Measurements from ENCODE around the gene ARFGAP1.

Gene ARFGAP1

GRCh38 chr20:63330084-63330760, 57.6 kb downstream of the ARFGAP1 start:
- Histone ChIP-seq H3K27me3 (ENCODE audit: control insufficient read depth, low read length) (no peaks in the 10 kb centered on the region), H3K36me3 (ENCODE audit: control insufficient read depth, low read length) (no peaks in the 10 kb centered on the region), H3F3A (ENCODE audit: control insufficient read depth, insufficient read depth) (peaks cover 14% of the 10 kb centered on the region), H3K27ac (ENCODE audit: low read depth, low read length) (no peak overlapping the region), H3K4me3 (ENCODE audit: low read length) (no peak overlapping the region), H3K79me2 (ENCODE audit: control insufficient read depth, low read length) (no peaks in the 10 kb centered on the region), H3K4me2 (ENCODE audit: low read length) (no peak overlapping the region), H4K20me1 (ENCODE audit: control insufficient read depth, insufficient read depth, low read depth, low read length) (no peaks in the 10 kb centered on the region), H3K4me1 (ENCODE audit: control insufficient read depth, low read length) (peaks cover 21% of the 10 kb centered on the region), H3K9me3 (ENCODE audit: control insufficient read depth, insufficient read depth, low read length) (peaks cover 14% of the 10 kb centered on the region; the same call in 1 of the 2 replicates), H3K9me2 (replicated peaks; ENCODE audit: control insufficient read depth, low read length) (no peaks in the 10 kb centered on the region)
- no peak for TF ChIP-seq EZH2phosphoT487 (IDR thresholded peaks at IDR 0.05; ENCODE audit: borderline replicate concordance, low read length)
- no peak for TF ChIP-seq CTCF (IDR thresholded peaks at IDR 0.05; ENCODE audit: low read depth, low read length, poor library complexity, severe bottlenecking)

GRCh38 chr20:63330940-63331339, 58.3 kb downstream of the ARFGAP1 start:
- no peaks in the 10 kb centered on the region for H4K20me1 ChIP-seq (ENCODE audit: control insufficient read depth, insufficient read depth, low read depth, low read length)
- no peak overlapping the region for H3K4me2 ChIP-seq (ENCODE audit: low read length)
- peaks cover 14% of the 10 kb centered on the region for H3F3A ChIP-seq (ENCODE audit: control insufficient read depth, insufficient read depth)
- peaks cover 13% of the 10 kb centered on the region; the same call in 1 of the 2 replicates for H3K9me3 ChIP-seq (ENCODE audit: control insufficient read depth, insufficient read depth, low read length)
- no peak for TF ChIP-seq CTCF (IDR thresholded peaks at IDR 0.05; ENCODE audit: low read depth, low read length, poor library complexity, severe bottlenecking)
- TF ChIP-seq EZH2phosphoT487 (IDR thresholded peaks at IDR 0.05; ENCODE audit: borderline replicate concordance, low read length): no peak
- H3K4me1 ChIP-seq (ENCODE audit: control insufficient read depth, low read length): peaks cover 14% of the 10 kb centered on the region
- no peak overlapping the region for H3K27ac ChIP-seq (ENCODE audit: low read depth, low read length)
- H3K79me2 ChIP-seq (ENCODE audit: control insufficient read depth, low read length): no peaks in the 10 kb centered on the region
- H3K9me2 ChIP-seq (replicated peaks; ENCODE audit: control insufficient read depth, low read length): no peaks in the 10 kb centered on the region
- no peaks in the 10 kb centered on the region for H3K27me3 ChIP-seq (ENCODE audit: control insufficient read depth, low read length)
- H3K36me3 ChIP-seq (ENCODE audit: control insufficient read depth, low read length): no peaks in the 10 kb centered on the region
- no peak overlapping the region for H3K4me3 ChIP-seq (ENCODE audit: low read length)

GRCh38 chr20:63331741-63332400, 59.3 kb downstream of the ARFGAP1 start:
- H3K27ac ChIP-seq (ENCODE audit: low read depth, low read length): no peak overlapping the region
- H3K9me3 ChIP-seq (ENCODE audit: control insufficient read depth, insufficient read depth, low read length): peaks cover 4% of the 10 kb centered on the region; the same call in 1 of the 2 replicates
- no peak overlapping the region for H3K4me2 ChIP-seq (ENCODE audit: low read length)
- H4K20me1 ChIP-seq (ENCODE audit: control insufficient read depth, insufficient read depth, low read depth, low read length): no peaks in the 10 kb centered on the region
- TF ChIP-seq CTCF (IDR thresholded peaks at IDR 0.05; ENCODE audit: low read depth, low read length, poor library complexity, severe bottlenecking): no peak
- H3F3A ChIP-seq (ENCODE audit: control insufficient read depth, insufficient read depth): peaks cover 7% of the 10 kb centered on the region
- H3K27me3 ChIP-seq (ENCODE audit: control insufficient read depth, low read length): no peaks in the 10 kb centered on the region
- peaks cover 5% of the 10 kb centered on the region for H3K4me1 ChIP-seq (ENCODE audit: control insufficient read depth, low read length)
- H3K36me3 ChIP-seq (ENCODE audit: control insufficient read depth, low read length): no peaks in the 10 kb centered on the region
- H3K9me2 ChIP-seq (replicated peaks; ENCODE audit: control insufficient read depth, low read length): no peaks in the 10 kb centered on the region
- no peak overlapping the region for H3K4me3 ChIP-seq (ENCODE audit: low read length)
- H3K79me2 ChIP-seq (ENCODE audit: control insufficient read depth, low read length): no peaks in the 10 kb centered on the region

Data from DOHH2 (cell line).